HG03571 (cell line): ENCODE data around the gene LRMDA.

Experiments used
- ATAC-seq: cut with Tn5 transposase; IDR thresholded peaks from one replicate; pipeline ENCODE4 v1.9.1; 2021; ENCODE audit not compliant: unreplicated experiment

The LRMDA gene

GRCh38 chr10:75655791-75656451 is 224.5 kb downstream of the LRMDA start:
- no peak for ATAC-seq

- ATAC-seq: no peak
Observed at GRCh38 chr10:75657351-75657750, 225.9 kb downstream of the LRMDA start.

- ATAC-seq: no peak
Observed at GRCh38 chr10:75658036-75658435, 226.6 kb downstream of the LRMDA start.

GRCh38 chr10:75658496-75658895 is 227.1 kb downstream of the LRMDA start:
- no peak for ATAC-seq

GRCh38 chr10:75658915-75659314 is 227.5 kb downstream of the LRMDA start:
- ATAC-seq: no peak

- ATAC-seq: no peak
Observed at GRCh38 chr10:75660823-75661222, 229.4 kb downstream of the LRMDA start.

- ATAC-seq: no peak
Observed at GRCh38 chr10:75662715-75663114, 231.3 kb downstream of the LRMDA start.

GRCh38 chr10:75663947-75664664 is 232.7 kb downstream of the LRMDA start:
- ATAC-seq: no peak

- no peak for ATAC-seq
Observed at GRCh38 chr10:75664968-75665367, 233.5 kb downstream of the LRMDA start.

- no peak for ATAC-seq
Observed at GRCh38 chr10:75665707-75666106, 234.3 kb downstream of the LRMDA start.

- ATAC-seq: no peak
Observed at GRCh38 chr10:75672111-75672671, 240.8 kb downstream of the LRMDA start.

- no peak for ATAC-seq
Observed at GRCh38 chr10:75672842-75673241, 241.4 kb downstream of the LRMDA start.

GRCh38 chr10:75677541-75677940 is 246.1 kb downstream of the LRMDA start:
- no peak for ATAC-seq

- ATAC-seq: no peak
Observed at GRCh38 chr10:75678527-75678926, 247.1 kb downstream of the LRMDA start.

- ATAC-seq: no peak
Observed at GRCh38 chr10:75679536-75679935, 248.1 kb downstream of the LRMDA start.

- no peak for ATAC-seq
Observed at GRCh38 chr10:75681334-75681733, 249.9 kb downstream of the LRMDA start.

GRCh38 chr10:75682649-75683557 is 251.5 kb downstream of the LRMDA start:
- no peak for ATAC-seq

GRCh38 chr10:75685187-75685586 is 253.8 kb downstream of the LRMDA start:
- no peak for ATAC-seq

GRCh38 chr10:75688506-75689300 is 257.3 kb downstream of the LRMDA start:
- no peak for ATAC-seq

GRCh38 chr10:75693489-75693888 is 262.1 kb downstream of the LRMDA start:
- no peak for ATAC-seq

GRCh38 chr10:75694269-75694668 is 262.8 kb downstream of the LRMDA start:
- ATAC-seq: no peak
